IMR-90 (cell line): ENCODE results near the gene ADCY9. TPM values are rescaled to one million over a fixed set of nuclear protein-coding genes. Genes with fewer than 3 reads are reported as not detected.

ENCODE experiments used
- ATAC-seq: fragments of 200-7000 bp; cut with Tn5 transposase; 2 replicates; pipeline ENCODE4 v1.9.1; 2020; ENCODE audit warnings: low read depth, mild to moderate bottlenecking, moderate library complexity
- BruUV-seq: library from RNA; stranded (reverse); fragments of 400-500 nt; replicated peaks from 2 replicates; lab custom pipeline; 2021; lab: Mats Ljungman, UMichigan
- CTCF ChIA-PET: fragments of 300-600 bp; formaldehyde crosslinking; extraction: SDS; loops from one replicate; lab custom pipeline; 2021; ENCODE audit warnings: antibody characterized with exemption; lab: Yijun Ruan, JAX
- POLR2A ChIA-PET: fragments of 300-600 bp; sonication (Branson Sonifier 250); formaldehyde crosslinking; loops from one replicate; lab custom pipeline; 2022; ENCODE audit warnings: antibody characterized with exemption; ENCODE audit not compliant: unreplicated experiment; lab: Charles Lee
- DNase-seq: peaks from one replicate; pipeline ENCODE4 v3.0.0; 2013
- H2AFZ ChIP-seq: replicated peaks from 2 replicates; pipeline ENCODE3; 2013; ENCODE audit warnings: low read length, mild to moderate bottlenecking; ENCODE audit not compliant: poor library complexity
- H2AK5ac ChIP-seq: 2 replicates; pipeline ENCODE4 v1.6.1; 2013; ENCODE audit warnings: low read depth, low read length, inconsistent platforms
- H2AK9ac ChIP-seq: replicated peaks from 2 replicates; pipeline ENCODE3; 2013; ENCODE audit warnings: mild to moderate bottlenecking, low read depth, low read length, moderate library complexity; ENCODE audit not compliant: poor library complexity
- H2BK120ac ChIP-seq: 2 replicates; pipeline ENCODE4 v1.6.1; 2013; ENCODE audit warnings: low read depth, low read length, inconsistent platforms
- H2BK15ac ChIP-seq: 3 replicates; pipeline ENCODE4 v1.6.1; 2013; ENCODE audit warnings: low read depth, low read length, inconsistent platforms
- H2BK20ac ChIP-seq: 2 replicates; pipeline ENCODE4 v1.6.1; 2013; ENCODE audit warnings: low read depth, mild to moderate bottlenecking, inconsistent platforms, low read length, moderate library complexity
- H2BK5ac ChIP-seq: 2 replicates; pipeline ENCODE4 v1.6.1; 2013; ENCODE audit warnings: mild to moderate bottlenecking, low read depth, low read length, inconsistent platforms; ENCODE audit not compliant: poor library complexity, severe bottlenecking
- H3K14ac ChIP-seq: replicated peaks from 2 replicates; pipeline ENCODE4 v1.6.1; 2013; ENCODE audit warnings: low read depth, low read length, inconsistent platforms
- H3K18ac ChIP-seq: 2 replicates; pipeline ENCODE4 v1.6.1; 2013; ENCODE audit warnings: low read depth, low read length, control low read depth
- H3K23ac ChIP-seq: 2 replicates; pipeline ENCODE4 v1.6.1; 2013; ENCODE audit warnings: low read depth, low read length, inconsistent platforms
- H3K27ac ChIP-seq: 2 replicates; pipeline ENCODE4 v1.5.1; 2013; ENCODE audit warnings: mild to moderate bottlenecking, control low read depth, low read length; ENCODE audit not compliant: insufficient read depth
- H3K27me3 ChIP-seq: 2 replicates; pipeline ENCODE4 v1.6.1; 2013; ENCODE audit warnings: low read length; ENCODE audit not compliant: control insufficient read depth, insufficient read depth
- H3K36me3 ChIP-seq: 2 replicates; pipeline ENCODE4 v1.6.1; 2013; ENCODE audit warnings: low read length, mixed read lengths; ENCODE audit not compliant: control insufficient read depth, insufficient read depth
- H3K4ac ChIP-seq: 2 replicates; pipeline ENCODE4 v1.6.1; 2013; ENCODE audit warnings: low read depth, low read length, inconsistent platforms
- H3K4me1 ChIP-seq: 2 replicates; pipeline ENCODE4 v1.6.1; 2013; ENCODE audit warnings: low read length, mixed read lengths; ENCODE audit not compliant: control insufficient read depth, insufficient read depth
- H3K4me2 ChIP-seq: 2 replicates; pipeline ENCODE4 v1.6.1; 2013; ENCODE audit warnings: low read depth, mild to moderate bottlenecking, control low read depth, low read length, moderate library complexity
- H3K4me3 ChIP-seq: 2 replicates; pipeline ENCODE4 v1.5.1; 2013; ENCODE audit warnings: low read depth, mild to moderate bottlenecking, control low read depth, low read length, moderate library complexity; ENCODE audit not compliant: insufficient read depth
- H3K56ac ChIP-seq: 2 replicates; pipeline ENCODE4 v1.6.1; 2013; ENCODE audit warnings: low read length, inconsistent platforms; ENCODE audit not compliant: insufficient read depth; ENCODE audit errors: extremely low read depth
- H3K79me1 ChIP-seq, 2 experiments: 2 replicates each; pipeline ENCODE4 v1.6.1; 2013; ENCODE audit warnings: low read length in 2 of 2, inconsistent platforms in 1 of 2, low read depth in 1 of 2
- H3K9ac ChIP-seq: 2 replicates; pipeline ENCODE4 v1.6.1; 2013; ENCODE audit warnings: low read depth, low read length, control low read depth
- H3K9me1 ChIP-seq: 2 replicates; pipeline ENCODE4 v1.6.1; 2013; ENCODE audit warnings: low read length, inconsistent platforms; ENCODE audit not compliant: insufficient read depth
- H3K9me3 ChIP-seq: 2 replicates; pipeline ENCODE4 v1.6.1; 2013; ENCODE audit warnings: low read length; ENCODE audit not compliant: control insufficient read depth, insufficient read depth
- H4K20me1 ChIP-seq: 2 replicates; pipeline ENCODE4 v1.6.1; 2013; ENCODE audit warnings: low read length, inconsistent platforms; ENCODE audit not compliant: insufficient read depth
- H4K5ac ChIP-seq: 2 replicates; pipeline ENCODE4 v1.6.1; 2013; ENCODE audit warnings: mild to moderate bottlenecking, low read depth, low read length, control low read depth
- H4K8ac ChIP-seq, 2 experiments: 2 replicates each; pipeline ENCODE4 v1.6.1; 2013; ENCODE audit warnings: low read depth in 2 of 2, low read length in 2 of 2, control low read depth in 1 of 2, inconsistent platforms in 1 of 2
- H4K91ac ChIP-seq: 2 replicates; pipeline ENCODE4 v1.6.1; 2013; ENCODE audit warnings: low read depth, low read length, inconsistent platforms; ENCODE audit not compliant: insufficient read depth
- BHLHE40 ChIP-seq: fragments of 150-350 bp; IDR thresholded peaks from 2 replicates; pipeline ENCODE4 v1.6.1; 2016; ENCODE audit warnings: mild to moderate bottlenecking, low read depth, low read length
- CEBPB ChIP-seq: IDR thresholded peaks from 2 replicates; pipeline ENCODE4 v1.6.1; 2012; ENCODE audit warnings: low read depth, low read length, improper control_type of control experiment
- CHD1 ChIP-seq: IDR thresholded peaks from 2 replicates; pipeline ENCODE4 v1.6.1; 2012; ENCODE audit warnings: low read depth, low read length, improper control_type of control experiment
- CTCF ChIP-seq: conservative IDR thresholded peaks from 2 replicates; pipeline ENCODE4 v1.5.1; 2012; ENCODE audit warnings: mild to moderate bottlenecking, low read depth, low read length, improper control_type of control experiment
- MAFK ChIP-seq: IDR thresholded peaks from 2 replicates; pipeline ENCODE4 v1.6.1; 2012; ENCODE audit warnings: low read depth, low read length, improper control_type of control experiment
- NFE2L2 ChIP-seq: fragments of 150-350 bp; IDR thresholded peaks from 2 replicates; pipeline ENCODE4 v1.6.1; 2016; ENCODE audit warnings: low read depth, mild to moderate bottlenecking, low read length
- WGBS, 2 experiments: methylation state at CpG; one replicate each; pipeline versions ENCODE4 v1.1.5 to v1.1.7; 2013; ENCODE audit warnings: missing lambda C conversion rate in 2 of 2; ENCODE audit not compliant: insufficient read length in 1 of 2; ENCODE audit errors: extremely low coverage in 2 of 2; 5-methylcytosine and 5-hydroxymethylcytosine counted together
- dilution Hi-C: fragments of 300-500 bp; cut with HindIII; formaldehyde crosslinking; loops from one replicate; pipeline ENCODE4 v1.14.3; 2018; ENCODE audit warnings: low sequenced_read_pairs; ENCODE audit not compliant: unreplicated experiment
- in situ Hi-C: fragments of 300-500 bp; cut with MboI; formaldehyde crosslinking; loops from 3 replicates; pipeline ENCODE4 v1.14.3; 2019; ENCODE audit warnings: low sequenced_read_pairs, inconsistent platforms, mixed read lengths
- intact Hi-C: fragments of 100-400 bp; cut with micrococcal nuclease; formaldehyde crosslinking; loops from 2 replicates; pipeline ENCODE4 v1.10.0; 2022
- polyA plus RNA-seq, 3 experiments: library from polyadenylated mRNA; depleted of rRNA; stranded (reverse); fragments of >200 nt; gene quantifications; 2 replicates each; pipeline ENCODE4 v1.2.3, GENCODE V29; 2012; ENCODE audit warnings: low replicate concordance in 1 of 3
- total RNA-seq: library from RNA; depleted of rRNA; stranded (reverse); fragments of >200 nt; gene quantifications from 2 replicates; pipeline ENCODE4 v1.2.3, GENCODE V29; 2012

The ADCY9 gene
- total and polyA plus RNA-seq, 2 of the 4 experiments (the other 2 are of a cell fraction): 5.4 to 12.5 TPM

- H3K27me3 ChIP-seq: no peaks in the 10 kb centered on the region
- no peak overlapping the region for H4K8ac ChIP-seq
- no peak overlapping the region for H3K27ac ChIP-seq
- in situ Hi-C loops: no loop called here
- H4K20me1 ChIP-seq: no peaks in the 10 kb centered on the region
- intact Hi-C loops: no loop called here
- H2AFZ ChIP-seq: no peak overlapping the region
- peaks cover 19% of the 10 kb centered on the region for H3K9me1 ChIP-seq
- no CpG with 5 or more reads among the region's 2 CpGs for WGBS, 2 experiments
- peak overlapping the region; percentile 17; the same call in 1 of the 2 replicates for H3K14ac ChIP-seq
- H3K4ac ChIP-seq: peak overlapping the region; percentile 41; the same call in 1 of the 2 replicates
- no peak overlapping the region for H4K5ac ChIP-seq
- H2BK15ac ChIP-seq: no peak overlapping the region
- H3K79me1 ChIP-seq: peaks cover 34 to 81% of the 10 kb centered on the region in 2 experiments; a peak in 3 of 4 replicates
- H3K56ac ChIP-seq: no peak overlapping the region
- no peak overlapping the region for H3K4me2 ChIP-seq
- TF ChIP-seq CEBPB (no peak), NFE2L2 (no peak), CTCF (no peak), BHLHE40 (no peak), CHD1 (no peak), MAFK (no peak)
- H3K9ac ChIP-seq: no peak overlapping the region
- no peaks in the 10 kb centered on the region; the same call in 1 of the 2 replicates for H3K36me3 ChIP-seq
- H2BK20ac ChIP-seq: no peak overlapping the region; the same call in 1 of the 2 replicates
- peak overlapping the region; percentile 59 for H2AK9ac ChIP-seq
- ATAC-seq (no peak), DNase-seq (no peak)
- no peak overlapping the region for H3K18ac ChIP-seq
- POLR2A ChIA-PET: no interaction called here
- no peak overlapping the region for H2BK5ac ChIP-seq
- H3K4me1 ChIP-seq: peaks cover 16% of the 10 kb centered on the region
- peak overlapping the region; percentile 46; the same call in 1 of the 2 replicates for H3K23ac ChIP-seq
- dilution Hi-C loops: no loop called here
- BruUV-seq: no TSS peak
- no peak overlapping the region for H3K4me3 ChIP-seq
- no peak overlapping the region for H2BK120ac ChIP-seq
- peak overlapping the region; percentile 56; the same call in 1 of the 2 replicates for H4K91ac ChIP-seq
- no peaks in the 10 kb centered on the region for H3K9me3 ChIP-seq
- CTCF ChIA-PET: no interaction called here
- 0 out of 2 replicates have a peak overlapping the region, but pooled peaks have one; percentile 65 for H2AK5ac ChIP-seq
Observed at GRCh38 chr16:4021916-4022315, 94.3 kb downstream of the ADCY9 start.
